GM18508 (cell line): Measurements from ENCODE around the gene USP6NL.

Source experiments
- ATAC-seq: cut with Tn5 transposase; IDR thresholded peaks from one replicate; pipeline ENCODE4 v1.9.1; 2021; ENCODE audit warnings: moderate number of reproducible peaks; ENCODE audit not compliant: insufficient read depth, unreplicated experiment

The USP6NL gene

GRCh38 chr10:11598712-11599397 lies 12.6 kb downstream of the USP6NL start:
- ATAC-seq: no peak

- no peak for ATAC-seq
Observed at GRCh38 chr10:11597470-11597869, 14.0 kb downstream of the USP6NL start.

GRCh38 chr10:11595395-11595692 lies 16.1 kb downstream of the USP6NL start:
- no peak for ATAC-seq

DNA sequence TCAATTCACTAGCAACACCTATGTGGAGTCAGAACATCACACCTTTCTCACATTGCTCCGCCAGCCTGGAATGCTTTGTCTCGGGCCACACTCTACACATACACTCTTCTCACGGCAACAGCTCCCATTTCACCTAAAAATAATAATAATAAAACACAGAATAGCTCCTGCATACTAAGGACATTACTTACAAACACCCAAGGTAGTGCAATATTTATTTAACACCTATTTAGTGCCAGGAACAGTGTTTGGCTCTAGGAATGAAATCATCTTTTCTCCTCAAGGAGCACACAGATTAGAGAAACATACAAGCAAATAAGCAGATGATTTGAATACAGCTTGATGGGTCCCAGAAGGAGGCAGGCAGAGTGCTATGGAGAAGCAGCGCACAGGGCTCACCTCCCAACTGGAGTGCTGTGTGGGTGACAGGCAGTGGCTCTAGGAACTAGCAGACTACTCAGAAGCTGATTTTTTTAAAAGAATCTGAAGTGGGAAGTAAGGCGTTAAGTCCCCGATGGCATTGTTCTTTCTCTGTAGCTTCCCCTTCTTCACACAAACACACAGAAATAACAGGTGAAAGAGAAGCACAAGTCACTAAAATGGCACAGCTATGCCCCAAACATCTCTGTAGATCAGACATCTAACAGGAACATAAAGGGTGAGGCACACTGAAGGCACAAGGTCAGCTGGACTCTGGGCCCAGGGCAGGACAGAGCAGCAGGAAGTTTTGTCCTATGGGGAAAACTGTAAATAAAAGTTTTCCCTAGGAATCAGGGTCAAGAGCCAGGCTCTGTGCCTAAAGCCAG lies 16.7 kb downstream of the USP6NL start:
- no peak for ATAC-seq

DNA sequence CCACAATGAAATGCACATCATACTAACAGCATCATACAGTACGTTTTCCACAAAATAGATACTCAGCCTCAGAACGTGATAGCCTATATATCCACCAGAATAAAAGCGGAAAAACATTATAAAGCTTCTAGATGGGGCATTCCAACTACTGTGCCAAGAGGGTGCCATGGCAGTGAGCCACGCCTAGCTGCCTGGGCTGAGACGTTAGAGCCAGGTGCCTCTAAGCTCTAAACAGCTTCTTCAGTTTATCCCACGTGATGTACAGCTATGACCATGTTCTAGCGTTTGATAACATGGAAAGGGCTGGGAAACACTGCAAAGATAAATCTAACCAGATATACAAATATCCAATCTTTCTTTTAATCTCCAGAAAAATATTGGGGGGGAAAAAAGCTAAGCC lies 17.8 kb downstream of the USP6NL start:
- no peak for ATAC-seq

GRCh38 chr10:11589738-11590137 lies 21.7 kb downstream of the USP6NL start:
- ATAC-seq: no peak

DNA sequence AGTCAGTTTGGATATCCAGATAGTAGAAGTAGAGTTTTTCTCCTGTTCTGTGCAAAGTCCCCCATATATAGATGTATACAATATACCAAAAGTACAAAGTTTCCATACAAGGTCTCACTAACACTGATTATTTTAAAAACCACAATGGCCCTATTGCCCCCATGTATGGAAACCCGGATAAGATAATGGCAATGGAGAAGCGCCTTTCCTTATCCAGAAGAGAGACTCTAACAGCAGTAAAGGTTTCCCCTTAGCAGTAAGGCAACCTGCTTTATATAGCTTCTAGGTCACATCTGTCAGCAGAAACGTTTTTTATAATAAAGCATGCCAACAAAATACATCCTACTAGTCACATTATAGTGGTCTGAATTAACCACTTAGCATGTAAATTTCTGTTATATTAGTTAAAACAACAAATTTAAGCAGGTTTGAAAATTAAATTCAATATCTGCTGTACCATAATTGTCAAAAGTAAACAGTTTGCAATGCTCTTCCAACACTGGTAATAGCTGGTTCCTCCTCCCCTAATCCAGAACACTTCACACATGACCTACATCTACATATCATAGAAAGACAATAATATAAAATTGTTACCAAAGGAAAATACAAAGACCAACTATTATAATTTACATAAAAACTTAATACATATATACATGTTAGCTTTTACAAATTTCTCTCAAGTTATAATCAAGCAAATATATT lies 22.4 kb downstream of the USP6NL start:
- no peak for ATAC-seq

DNA sequence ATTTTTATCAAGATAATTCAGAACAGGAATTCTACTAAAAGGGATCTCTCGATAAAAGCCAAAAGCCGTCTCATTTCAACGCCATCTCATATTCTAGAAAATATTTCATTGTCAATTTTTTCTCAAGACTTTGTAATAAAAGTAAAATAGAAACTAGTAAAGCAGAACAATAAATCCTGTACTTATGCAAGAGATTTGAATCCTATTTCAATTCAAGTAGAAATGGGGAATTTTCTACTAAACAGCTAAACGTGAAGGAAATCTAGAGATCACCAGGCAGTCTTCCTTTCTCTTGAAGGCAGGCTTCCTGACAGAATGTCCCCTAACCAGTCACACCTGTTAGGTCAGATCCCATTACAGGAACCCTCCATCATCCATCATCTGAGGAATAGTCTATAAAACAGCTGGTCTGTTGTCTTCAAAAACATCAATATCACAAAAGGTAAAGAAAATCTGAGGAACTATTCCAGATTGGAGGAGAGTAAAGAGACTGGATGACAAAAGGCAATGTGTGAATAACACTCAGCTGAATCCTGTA lies 23.7 kb downstream of the USP6NL start:
- no peak for ATAC-seq

GRCh38 chr10:11586170-11586569 lies 25.3 kb downstream of the USP6NL start:
- ATAC-seq: no peak

- no peak for ATAC-seq
Observed at GRCh38 chr10:11581213-11581612, 30.2 kb downstream of the USP6NL start.

DNA sequence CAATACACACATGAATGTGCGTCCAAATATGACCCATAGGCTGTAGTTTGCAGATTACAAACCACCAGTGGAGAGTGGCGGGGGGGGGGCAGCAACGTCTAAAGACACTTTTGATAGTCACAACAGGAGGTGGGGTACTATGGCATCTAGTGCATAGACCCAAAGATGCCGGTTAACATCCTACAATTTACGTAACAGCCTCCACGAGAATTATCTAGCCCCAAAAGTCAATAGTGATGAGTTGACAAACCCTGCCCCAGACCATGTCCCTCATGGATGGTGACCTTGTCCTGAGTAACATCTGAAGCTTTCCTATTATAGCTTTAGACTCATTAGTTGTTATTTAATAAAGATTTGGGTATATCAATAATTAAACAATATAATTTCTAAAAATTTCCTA lies 31.6 kb downstream of the USP6NL start:
- ATAC-seq: no peak

GRCh38 chr10:11578802-11579255 lies 32.6 kb downstream of the USP6NL start:
- peak; percentile 44 for ATAC-seq

DNA sequence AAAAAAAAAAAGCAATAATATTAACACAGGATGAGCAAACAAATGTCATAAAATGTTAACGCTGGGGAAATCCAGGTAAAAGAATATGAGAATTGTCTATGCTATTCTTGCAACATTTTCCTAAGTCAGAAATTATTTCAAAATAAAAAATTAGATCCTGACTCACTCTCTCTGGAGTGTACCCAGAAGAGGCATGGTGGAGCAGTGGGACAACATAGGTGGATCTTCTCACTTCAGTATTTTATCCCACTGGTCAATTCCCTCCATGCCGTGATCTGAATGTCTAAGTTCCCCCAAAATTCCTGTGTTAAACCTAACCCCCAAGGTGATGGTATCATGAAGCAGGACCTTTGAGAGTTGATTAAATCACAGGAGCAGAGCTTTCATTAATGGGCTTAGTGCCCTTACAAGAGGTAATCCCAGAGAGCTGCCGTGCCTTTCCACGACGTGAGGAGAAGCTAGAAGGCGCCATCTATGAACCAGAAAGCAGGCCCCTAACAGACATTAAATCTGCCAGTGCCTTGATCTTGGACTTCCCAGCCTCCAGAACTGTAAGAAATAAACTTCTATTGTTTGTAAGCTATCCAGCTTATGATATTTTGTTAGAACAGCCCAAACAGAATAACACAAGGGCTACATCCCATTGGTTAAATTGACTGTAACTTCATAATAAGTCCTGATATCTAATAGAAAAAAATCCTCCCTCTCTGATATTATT lies 35.2 kb downstream of the USP6NL start:
- ATAC-seq: no peak

- no peak for ATAC-seq
Observed at GRCh38 chr10:11573497-11573896, 38.0 kb downstream of the USP6NL start.

GRCh38 chr10:11570751-11571150 lies 40.7 kb downstream of the USP6NL start:
- no peak for ATAC-seq

- ATAC-seq: no peak
Observed at GRCh38 chr10:11569471-11569870, 42.0 kb downstream of the USP6NL start.

DNA sequence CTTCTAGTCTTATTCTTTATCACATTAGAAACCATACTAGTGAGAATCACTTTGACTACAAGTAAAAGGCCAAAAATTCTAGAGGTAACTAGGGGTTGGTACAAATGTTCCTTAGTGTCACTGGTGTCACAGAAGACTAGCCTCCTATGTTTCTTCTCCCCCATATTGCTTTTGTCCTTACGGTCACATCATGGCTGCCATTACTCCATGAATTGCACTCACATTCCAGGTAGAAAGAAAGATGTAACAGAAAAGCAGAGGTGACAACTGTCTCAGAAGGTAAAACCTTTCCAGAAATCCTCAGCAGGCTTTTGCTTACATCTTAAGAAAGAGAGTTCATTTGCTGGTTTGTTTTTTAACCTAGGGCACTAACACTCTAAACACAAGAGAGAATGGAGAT lies 42.9 kb downstream of the USP6NL start:
- no peak for ATAC-seq

GRCh38 chr10:11564741-11565140 lies 46.7 kb downstream of the USP6NL start:
- ATAC-seq: no peak

GRCh38 chr10:11563936-11564335 lies 47.5 kb downstream of the USP6NL start:
- no peak for ATAC-seq

DNA sequence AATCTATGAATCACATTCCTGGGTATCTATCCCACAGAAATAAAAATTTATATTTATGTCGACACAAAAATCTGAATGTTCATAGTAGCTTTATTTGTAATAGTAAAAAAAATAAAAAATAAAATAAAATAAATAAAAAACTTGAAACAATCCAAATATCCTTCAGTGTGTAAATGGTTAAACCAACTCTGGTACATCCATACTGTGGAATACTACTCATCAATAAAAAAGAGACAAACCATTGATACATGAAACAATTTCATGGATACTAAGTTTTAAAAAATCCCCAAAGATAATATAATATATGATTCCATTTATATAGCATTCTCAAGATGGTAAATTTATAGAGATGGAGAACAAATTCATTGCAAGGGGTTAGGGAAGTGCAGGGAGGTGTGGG lies 48.6 kb downstream of the USP6NL start:
- ATAC-seq: no peak
